Thymus (tissue), 11 donors: ENCODE measurements around the gene MAPRE3. TPM values are rescaled to one million over a fixed set of nuclear protein-coding genes. Genes with fewer than 3 reads are reported as not detected.
"Not testable (repeated sequence)": the region's sequence is repeated elsewhere in the genome, so short reads cannot be mapped to it uniquely, and the experiment has no call there.

Experiments
- DNase-seq, 9 donors: peaks; one replicate each; pipeline ENCODE4 v3.0.0-alpha.2; 2013; ENCODE audit warnings: low spot score in 9 of 9, low read depth in 6 of 9, missing footprints in 1 of 9
- H3K27ac ChIP-seq, 2 donors: one replicate each; pipeline ENCODE4 v1.5.1; 2013; ENCODE audit warnings: control low read depth in 1 of 2, low read depth in 1 of 2, low read length in 1 of 2, mild to moderate bottlenecking in 1 of 2, moderate library complexity in 1 of 2
- H3K27me3 ChIP-seq, 2 donors: one replicate each; pipeline ENCODE4 v1.5.1; 2013; ENCODE audit warnings: low read length in 1 of 2; ENCODE audit not compliant: control insufficient read depth in 2 of 2, insufficient read depth in 1 of 2
- H3K36me3 ChIP-seq, 2 donors: one replicate each; pipeline ENCODE4 v1.5.1; 2013; ENCODE audit warnings: low read length in 1 of 2, mild to moderate bottlenecking in 1 of 2, moderate library complexity in 1 of 2; ENCODE audit not compliant: control insufficient read depth in 2 of 2, insufficient read depth in 2 of 2
- H3K4me1 ChIP-seq, 2 donors: one replicate each; pipeline ENCODE4 v1.5.1; 2013; ENCODE audit warnings: low read length in 2 of 2; ENCODE audit not compliant: control insufficient read depth in 2 of 2, insufficient read depth in 2 of 2
- H3K4me3 ChIP-seq, 2 donors: one replicate each; pipeline ENCODE4 v1.5.1; 2013; ENCODE audit warnings: low read length in 2 of 2, control low read depth in 1 of 2, mild to moderate bottlenecking in 1 of 2
- H3K9me3 ChIP-seq, 2 donors: one replicate each; pipeline ENCODE4 v1.5.1; 2013; ENCODE audit warnings: low read length in 1 of 2, mild to moderate bottlenecking in 1 of 2; ENCODE audit not compliant: control insufficient read depth in 2 of 2, insufficient read depth in 1 of 2
- WGBS: extraction: QIAGEN DNeasy Blood & Tissue Kit; methylation state at CpG from one replicate; pipeline ENCODE4 v1.1.7; 2013; 5-methylcytosine and 5-hydroxymethylcytosine counted together
- polyA plus RNA-seq: library from polyadenylated mRNA; stranded (reverse); fragments of 200-250 nt; gene quantifications from one replicate; pipeline ENCODE4 v1.2.3, GENCODE V29; 2013
- total RNA-seq: library from RNA; stranded (reverse); fragments of 120-200 nt; gene quantifications from one replicate; pipeline ENCODE4 v1.2.4, GENCODE V29; 2013
- donor health status: healthy.

Gene MAPRE3
- total and polyA plus RNA-seq, 2 donors: 0.99 to 17.0 TPM

- peak within 1 kb of the TSS; percentile 87 to 88 for H3K27ac ChIP-seq
- under 1% methylated on average over 86 of the region's 86 CpGs for WGBS
- peak within 1 kb of the TSS; percentile 75 to 96 for H3K4me3 ChIP-seq
- peak in 7 of 9 donors; percentile 65 to 94 (median 86) for DNase-seq
- no peaks in the 10 kb centered on the region for H3K9me3 ChIP-seq
- no peaks in the 10 kb centered on the region for H3K27me3 ChIP-seq
- H3K4me1 ChIP-seq: peaks cover 22 to 54% of the 10 kb centered on the region in 2 donors
- H3K36me3 ChIP-seq: peaks cover 30 to 31% of the 10 kb centered on the region in 2 donors
Observed at GRCh38 chr2:27071277-27071989, 101.0 kb downstream of the MAPRE3 start, which contains the start of gene OST4. Gene OST4, minus strand, starts transcription at chr2:27071654.

GRCh38 chr2:27071990-27072830, 101.8 kb downstream of the MAPRE3 start:
- Histone ChIP-seq H3K27me3 (no peaks in the 10 kb centered on the region), H3K27ac (peak overlapping the region; percentile 87 to 88), H3K4me1 (peaks cover 22 to 58% of the 10 kb centered on the region in 2 donors), H3K36me3 (peaks cover 23 to 29% of the 10 kb centered on the region in 2 donors), H3K4me3 (peak overlapping the region; percentile 75 to 83), H3K9me3 (no peaks in the 10 kb centered on the region)
- DNase-seq: peak in 3 of 9 donors; percentile 27 to 56 (median 37)
- 6% methylated on average over 34 of the region's 34 CpGs for WGBS

- peak overlapping the region; percentile 46 to 87 for H3K27ac ChIP-seq
- H3K4me3 ChIP-seq: no peak overlapping the region
- DNase-seq: no peak
- no peaks in the 10 kb centered on the region for H3K9me3 ChIP-seq
- no peaks in the 10 kb centered on the region for H3K27me3 ChIP-seq
- WGBS: 90% methylated on average over 5 of the region's 5 CpGs
- peaks cover 22 to 65% of the 10 kb centered on the region in 2 donors for H3K4me1 ChIP-seq
- H3K36me3 ChIP-seq: peaks cover 16 to 22% of the 10 kb centered on the region in 2 donors
Observed at GRCh38 chr2:27072920-27073319, 102.5 kb downstream of the MAPRE3 start.

- peaks cover 8 to 13% of the 10 kb centered on the region in 2 donors for H3K36me3 ChIP-seq
- peaks cover 22 to 73% of the 10 kb centered on the region in 2 donors for H3K4me1 ChIP-seq
- H3K27me3 ChIP-seq: peaks cover 0 to 4% of the 10 kb centered on the region in 2 donors
- no peaks in the 10 kb centered on the region for H3K9me3 ChIP-seq
- 85% methylated on average over 2 of the region's 2 CpGs for WGBS
- H3K4me3 ChIP-seq: no peak overlapping the region
- H3K27ac ChIP-seq: peak overlapping the region; percentile 10 to 15
- no peak for DNase-seq
Observed at GRCh38 chr2:27073782-27074181, 103.3 kb downstream of the MAPRE3 start.

- DNase-seq: peak in 4 of 9 donors; percentile 30 to 82 (median 60)
- peak overlapping the region; percentile 61 to 82 for H3K27ac ChIP-seq
- H3K9me3 ChIP-seq: no peaks in the 10 kb centered on the region
- H3K27me3 ChIP-seq: peaks cover 0 to 10% of the 10 kb centered on the region in 2 donors
- 41% methylated on average over 4 of the region's 4 CpGs for whole genome bisulfite sequencing
- no peak overlapping the region for H3K4me3 ChIP-seq
- peaks cover 0 to 2% of the 10 kb centered on the region in 2 donors for H3K36me3 ChIP-seq
- peaks cover 20 to 81% of the 10 kb centered on the region in 2 donors for H3K4me1 ChIP-seq
Observed at GRCh38 chr2:27074738-27075565, 104.5 kb downstream of the MAPRE3 start.

- peak overlapping the region; percentile 61 to 82 for H3K27ac ChIP-seq
- H3K4me1 ChIP-seq: peaks cover 14 to 81% of the 10 kb centered on the region in 2 donors
Observed at GRCh38 chr2:27075566-27075871, 105.1 kb downstream of the MAPRE3 start.

GRCh38 chr2:27076323-27076722, 105.9 kb downstream of the MAPRE3 start:
- no peaks in the 10 kb centered on the region for H3K9me3 ChIP-seq
- H3K36me3 ChIP-seq: no peaks in the 10 kb centered on the region
- WGBS: 98% methylated on average over 4 of the region's 4 CpGs
- no peak overlapping the region for H3K27ac ChIP-seq
- H3K27me3 ChIP-seq: peaks cover 0 to 10% of the 10 kb centered on the region in 2 donors
- H3K4me3 ChIP-seq: no peak overlapping the region
- DNase-seq: no peak
- H3K4me1 ChIP-seq: peaks cover 11 to 83% of the 10 kb centered on the region in 2 donors

More at GRCh38 chr2:27075566-27075871, 105.1 kb downstream of the MAPRE3 start:
- not testable (repeated sequence) for H3K9me3 ChIP-seq, H3K27me3 ChIP-seq, H3K4me3 ChIP-seq, DNase-seq, H3K36me3 ChIP-seq
- 59% methylated on average over 6 of the region's 6 CpGs for WGBS
